Measurements from ENCODE around the gene ARHGAP29. TPM values are rescaled to one million over a fixed set of nuclear protein-coding genes. Genes with fewer than 3 reads are reported as not detected.

Gene ARHGAP29
- total RNA-seq, 4 donors from 2014 or later = 56.2 to 115 (median 77.7) TPM

- no peak for TF ChIP-seq CTCF (IDR thresholded peaks at IDR 0.05)
- no peak for TF ChIP-seq POLR2A (IDR thresholded peaks at IDR 0.05)
- intact Hi-C loops (cut with DNase I) = no loop called here
- Histone ChIP-seq H3K4me1 (peaks cover 0 to 7% of the 10 kb centered on the region in 2 donors), H3K36me3 (no peaks in the 10 kb centered on the region), H3K9me3 (no peaks in the 10 kb centered on the region), H3K4me3 (replicated peaks in 1 of 3) (no peak overlapping the region), H3K27ac (no peak overlapping the region), H3K27me3 (no peaks in the 10 kb centered on the region)
- no peak for DNase-seq
- WGBS, 2 donors = 77% methylated on average over 3 of the region's 3 CpGs
Observed at GRCh38 chr1:94126651-94127050, 110.7 kb downstream of the ARHGAP29 start.

GRCh38 chr1:94125551-94126514 is 111.6 kb downstream of the ARHGAP29 start:
- Histone ChIP-seq H3K4me3 (replicated peaks in 1 of 3) (no peak overlapping the region), H3K27ac (no peak overlapping the region), H3K36me3 (no peaks in the 10 kb centered on the region), H3K9me3 (no peaks in the 10 kb centered on the region), H3K27me3 (no peaks in the 10 kb centered on the region), H3K4me1 (peaks cover 0 to 1% of the 10 kb centered on the region in 2 donors)
- 67 to 75% methylated on average over 6 of the region's 6 CpGs for WGBS, 2 donors
- TF ChIP-seq POLR2A (IDR thresholded peaks at IDR 0.05) (no peak), CTCF (IDR thresholded peaks at IDR 0.05) (no peak)
- DNase-seq = no peak
- intact Hi-C loops (cut with DNase I) = no loop called here

- intact Hi-C loops (cut with DNase I) = no loop called here
Observed at GRCh38 chr1:94124538-94124937, 112.8 kb downstream of the ARHGAP29 start.

GRCh38 chr1:94122201-94122970 is 115.0 kb downstream of the ARHGAP29 start:
- Histone ChIP-seq H3K27ac (no peak overlapping the region), H3K36me3 (no peaks in the 10 kb centered on the region), H3K9me3 (no peaks in the 10 kb centered on the region), H3K4me1 (peaks cover 15 to 16% of the 10 kb centered on the region in 2 donors), H3K4me3 (replicated peaks in 1 of 3) (no peak overlapping the region), H3K27me3 (no peaks in the 10 kb centered on the region)
- DNase-seq = no peak
- intact Hi-C loops (cut with DNase I) = no loop called here
- TF ChIP-seq CTCF (IDR thresholded peaks at IDR 0.05) (no peak), POLR2A (IDR thresholded peaks at IDR 0.05) (no peak)
- WGBS, 2 donors = 77 to 82% methylated on average over 5 of the region's 5 CpGs

More at GRCh38 chr1:94124538-94124937, 112.8 kb downstream of the ARHGAP29 start:
- no peaks in the 10 kb centered on the region for H3K4me1 ChIP-seq
- no peak for DNase-seq
- no peaks in the 10 kb centered on the region for H3K9me3 ChIP-seq
- WGBS, 2 donors = 91 to 97% methylated on average over 1 of the region's 1 CpG
- no peaks in the 10 kb centered on the region for H3K36me3 ChIP-seq
- no peak overlapping the region for H3K4me3 ChIP-seq (replicated peaks in 1 of 3)
- no peaks in the 10 kb centered on the region for H3K27me3 ChIP-seq
- no peak overlapping the region for H3K27ac ChIP-seq
- TF ChIP-seq CTCF (IDR thresholded peaks at IDR 0.05) (no peak), POLR2A (IDR thresholded peaks at IDR 0.05) (no peak)

Other genes starting within 250 kb of the ARHGAP29 start
- 1 to 10 TPM in 1 of 4 donors, under 1 TPM in 3; 0.44 to 1.0 (median 0.82) TPM for gene ABCA4, start 116.4 kb downstream of the ARHGAP29 start, total RNA-seq
- gene ABCD3, start 180.8 kb upstream of the ARHGAP29 start, total RNA-seq = 10 to 100 TPM; 45.3 to 52.1 (median 49.2) TPM

Measured in thyroid gland (tissue), 4 donors.